ENCODE data around the gene HAL. TPM values are rescaled to one million over a fixed set of nuclear protein-coding genes. Genes with fewer than 3 reads are reported as not detected.

The HAL gene
- total and polyA plus RNA-seq, 2 donors (not counting 1 experiment from before 2014, with no cell fraction given): 1.3 to 4.8 TPM

DNA sequence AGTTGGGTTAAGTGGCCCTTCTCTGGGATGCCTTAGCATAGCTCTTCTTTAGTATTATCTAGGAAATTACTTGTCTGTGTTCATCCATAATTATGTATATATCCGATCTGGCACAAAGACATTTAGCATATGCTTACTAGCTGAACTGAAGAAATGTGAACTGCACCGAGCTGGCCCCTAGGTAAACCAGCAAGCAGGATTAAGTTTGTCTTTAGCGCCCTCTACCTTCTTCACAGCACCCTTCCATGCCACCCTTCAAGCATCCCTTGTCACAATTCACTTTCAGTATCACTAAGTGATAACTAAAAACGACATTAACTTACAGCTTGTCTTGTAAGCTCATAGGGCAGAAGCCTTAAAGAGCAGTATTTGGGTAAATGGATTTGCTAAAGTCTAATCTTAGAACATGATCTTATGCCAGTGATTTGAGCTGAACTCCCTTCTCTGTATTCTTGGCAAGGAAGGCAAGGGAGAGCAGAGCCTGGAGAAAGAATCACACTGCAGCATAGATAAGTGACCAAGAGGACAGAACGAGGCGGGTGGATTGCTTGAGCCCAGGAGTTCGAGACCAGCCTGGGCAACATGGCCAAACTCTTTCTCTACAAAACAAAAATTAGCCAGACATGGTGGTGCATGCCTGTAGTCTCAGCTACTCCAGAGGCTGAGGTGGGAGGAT, 2.6 kb upstream of the HAL start:
- H4K20me1 ChIP-seq (ENCODE audit: control insufficient read depth, insufficient read depth, low read length, poor library complexity, severe bottlenecking): no peaks in the 10 kb centered on the region
- no peak overlapping the region for H2AFZ ChIP-seq (ENCODE audit: insufficient read depth, low read depth, low read length, poor library complexity, severe bottlenecking)
- no peak overlapping the region for H3K4me3 ChIP-seq (ENCODE audit: control extremely low read depth in 1 of 5, extremely low read depth in 1 of 5, insufficient read depth in 1 of 5, low read depth in 2 of 5, low read length in 4 of 5)
- no peak overlapping the region for H3K9ac ChIP-seq (ENCODE audit: low read length)
- peaks cover 8% of the 10 kb centered on the region for H3K4me1 Mint-ChIP-seq
- DNase-seq: peak; percentile 73
- intact Hi-C loops (cut with micrococcal nuclease): loop anchor here (1.0 to 5.0 kb wide), 4 partner anchors 22 to 881 kb away; partner anchors contain the start of genes AMDHD1 and CCDC38
- 46% methylated on average over 5 of the region's 7 CpGs for WGBS (ENCODE audit: insufficient coverage)
- peak overlapping the region; percentile 35 for H3K27ac Mint-ChIP-seq
- no peaks in the 10 kb centered on the region for H3K9me3 ChIP-seq (ENCODE audit: control extremely low read depth in 1 of 3, control insufficient read depth in 2 of 3, insufficient read depth in 1 of 3, low read length in 2 of 3)
- POLR2A ChIA-PET: interaction anchor here (0.6 to 1.1 kb wide), 2 partner anchors 81 to 564 kb away, joined by 3 to 4 read pairs; no protein-coding TSS in a partner anchor
- TF ChIP-seq EZH2 (IDR thresholded peaks at IDR 0.05; ENCODE audit: borderline replicate concordance, insufficient read depth, low read depth, low read length, poor library complexity, severe bottlenecking): no peak
- TF ChIP-seq, protein P1, sequence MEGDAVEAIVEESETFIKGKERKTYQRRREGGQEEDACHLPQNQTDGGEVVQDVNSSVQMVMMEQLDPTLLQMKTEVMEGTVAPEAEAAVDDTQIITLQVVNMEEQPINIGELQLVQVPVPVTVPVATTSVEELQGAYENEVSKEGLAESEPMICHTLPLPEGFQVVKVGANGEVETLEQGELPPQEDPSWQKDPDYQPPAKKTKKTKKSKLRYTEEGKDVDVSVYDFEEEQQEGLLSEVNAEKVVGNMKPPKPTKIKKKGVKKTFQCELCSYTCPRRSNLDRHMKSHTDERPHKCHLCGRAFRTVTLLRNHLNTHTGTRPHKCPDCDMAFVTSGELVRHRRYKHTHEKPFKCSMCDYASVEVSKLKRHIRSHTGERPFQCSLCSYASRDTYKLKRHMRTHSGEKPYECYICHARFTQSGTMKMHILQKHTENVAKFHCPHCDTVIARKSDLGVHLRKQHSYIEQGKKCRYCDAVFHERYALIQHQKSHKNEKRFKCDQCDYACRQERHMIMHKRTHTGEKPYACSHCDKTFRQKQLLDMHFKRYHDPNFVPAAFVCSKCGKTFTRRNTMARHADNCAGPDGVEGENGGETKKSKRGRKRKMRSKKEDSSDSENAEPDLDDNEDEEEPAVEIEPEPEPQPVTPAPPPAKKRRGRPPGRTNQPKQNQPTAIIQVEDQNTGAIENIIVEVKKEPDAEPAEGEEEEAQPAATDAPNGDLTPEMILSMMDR (IDR thresholded peaks at IDR 0.05): peak; percentile 71
- peak overlapping the region; percentile 6 to 17 for H3K27ac ChIP-seq (ENCODE audit: low read length in 2 of 2)
- H3K27me3 Mint-ChIP-seq: no peaks in the 10 kb centered on the region
- H3K4me3 Mint-ChIP-seq: no peak overlapping the region
- no peaks in the 10 kb centered on the region for H3K9me3 Mint-ChIP-seq (ENCODE audit: insufficient read depth)
- H3K79me2 ChIP-seq (ENCODE audit: control insufficient read depth, insufficient read depth, low read length): no peaks in the 10 kb centered on the region
- ATAC-seq (ENCODE audit: low read depth): peak; percentile 93
- peak overlapping the region; percentile 13 for H3K4me2 ChIP-seq (replicated peaks; ENCODE audit: low read depth, low read length, poor library complexity, severe bottlenecking)
- CTCF ChIA-PET: interaction anchor here (0.6 to 4.8 kb wide), 30 partner anchors 9 to 549 kb away, joined by 3 to 112 read pairs (median 4); partner anchors contain the start of genes AMDHD1, CCDC38 and LTA4H
- H3K36me3 ChIP-seq (replicated peaks in 1 of 2; ENCODE audit: control extremely low read depth in 1 of 2, control insufficient read depth in 1 of 2, extremely low read depth in 1 of 2, insufficient read depth in 2 of 2, low read length in 1 of 2): peaks cover 2 to 28% of the 10 kb centered on the region in 2 experiments
- H3K27me3 ChIP-seq (replicated peaks in 1 of 4; ENCODE audit: control extremely low read depth in 1 of 4, control insufficient read depth in 3 of 4, insufficient read depth in 4 of 4, low read length in 3 of 4): no peaks in the 10 kb centered on the region
- H3K4me1 ChIP-seq (ENCODE audit: control insufficient read depth in 2 of 2, insufficient read depth in 2 of 2, low read length in 2 of 2): peaks cover 0 to 5% of the 10 kb centered on the region in 2 donors
